ACHN (cell line): ENCODE measurements around the gene APCDD1L.
"Not testable (repeated sequence)": the region's sequence is repeated elsewhere in the genome, so short reads cannot be mapped to it uniquely, and the experiment has no call there.

Experiments used
- DNase-seq: peaks from one replicate; pipeline ENCODE4 v3.0.0-alpha.2; 2015
- in situ Hi-C: cut with HindIII; loops from 2 replicates; pipeline ENCODE4 v1.10.0; 2017; ENCODE audit warnings: low sequenced_read_pairs, low pct_ligation_motif_present, low pct_unique_long_range_greater_than_20kb

Gene APCDD1L

GRCh38 chr20:58521763-58522162 lies 6.6 kb upstream of the APCDD1L start:
- DNase-seq = no peak
- in situ Hi-C loops = no loop called here

DNA sequence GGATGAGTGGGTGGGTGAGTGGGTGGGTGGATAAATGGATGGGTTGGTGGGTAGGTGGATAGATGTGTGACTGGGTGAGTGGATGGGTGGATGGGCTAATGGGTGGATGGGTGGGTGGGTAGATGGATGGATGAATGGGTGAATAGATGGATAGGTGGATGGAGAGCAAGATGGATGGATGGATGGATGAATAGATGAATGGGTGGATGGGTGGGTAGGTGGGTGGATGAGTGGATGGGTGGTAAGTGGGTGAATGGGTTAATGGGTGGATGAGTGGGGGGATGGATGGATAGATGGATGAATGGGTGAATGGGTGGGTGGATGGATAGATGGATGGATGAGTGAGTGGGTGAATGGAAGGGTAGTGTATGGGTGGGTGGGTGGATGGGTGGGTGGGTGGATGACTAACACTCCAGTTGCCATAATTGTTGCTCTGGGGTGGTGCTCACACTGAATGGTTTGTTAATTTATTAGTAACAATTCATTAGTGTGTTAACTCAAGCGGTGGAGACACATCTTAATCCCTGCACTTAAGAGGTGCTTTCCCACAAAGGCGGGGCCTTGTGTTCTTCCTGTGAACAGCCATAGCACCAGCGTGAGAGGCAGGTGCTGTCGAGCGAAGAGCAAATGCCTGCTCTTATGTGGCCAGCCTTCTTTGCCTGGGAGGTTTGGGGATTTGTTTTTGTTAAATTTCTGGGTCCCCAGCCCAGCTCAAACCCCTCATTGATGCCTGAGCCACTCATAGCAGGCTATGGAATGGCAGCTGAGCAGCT lies 4.9 kb upstream of the APCDD1L start:
- no peak for DNase-seq
- in situ Hi-C loops = no loop called here

DNA sequence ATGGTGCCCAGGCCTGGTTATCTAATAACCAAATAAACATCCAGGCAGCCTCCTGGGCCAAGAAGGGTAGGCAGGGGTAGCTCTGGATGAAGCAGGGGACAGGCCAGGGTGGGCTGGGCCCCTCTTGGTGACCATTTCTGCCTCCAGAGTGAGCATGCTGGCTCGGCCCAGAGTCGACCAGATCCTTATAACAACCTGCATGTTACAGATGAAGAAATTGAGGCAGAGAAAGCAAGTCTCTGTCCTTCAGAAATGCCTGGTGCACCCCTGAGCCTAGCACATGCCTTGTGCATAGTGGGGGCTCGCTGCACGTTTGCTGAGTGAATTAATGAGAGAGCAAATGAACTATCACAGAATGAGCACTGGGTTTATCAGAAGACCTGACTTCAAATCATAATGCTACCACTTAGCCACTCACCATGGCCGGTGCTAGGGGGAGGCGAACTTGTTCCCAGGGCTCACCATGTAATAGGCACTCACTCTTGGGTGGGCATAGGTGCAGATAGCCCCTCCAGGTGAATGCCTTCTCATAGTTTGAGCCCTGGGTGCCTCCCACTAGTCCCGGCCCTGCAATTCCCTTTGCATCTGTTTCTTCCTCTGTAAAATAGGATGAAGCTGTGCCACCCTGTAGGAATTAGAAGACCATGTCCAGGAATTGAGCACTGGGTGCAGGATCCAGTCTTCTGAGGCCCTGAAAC lies 3.8 kb upstream of the APCDD1L start:
- DNase-seq = no peak
- in situ Hi-C loops = no loop called here

DNA sequence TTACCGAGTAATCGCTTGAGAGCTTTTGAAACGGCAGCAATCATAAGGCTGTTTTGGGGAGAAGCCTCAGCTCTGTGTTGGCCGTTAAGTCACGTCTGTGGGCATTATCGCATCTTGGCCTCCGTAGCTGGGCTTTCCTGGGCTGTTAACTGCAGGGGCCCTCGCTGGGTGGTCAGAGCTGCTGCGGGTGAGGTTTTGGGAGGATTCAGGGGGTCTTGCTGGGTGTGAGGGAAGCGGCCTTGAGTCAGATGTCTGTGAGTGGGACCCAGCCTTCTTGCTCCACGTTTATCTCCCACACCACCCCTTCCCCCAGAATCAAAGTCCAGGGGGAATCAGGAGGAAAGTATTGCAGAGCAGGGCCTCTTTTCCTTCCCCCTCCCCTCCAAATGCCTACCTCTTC lies 3.2 kb upstream of the APCDD1L start:
- in situ Hi-C loops = no loop called here
- no peak for DNase-seq

- DNase-seq = no peak
- in situ Hi-C loops = no loop called here
Measured at GRCh38 chr20:58514321-58515232, 622 bp downstream of the APCDD1L start.

- in situ Hi-C loops = no loop called here
- no peak for DNase-seq
Measured at GRCh38 chr20:58513580-58514285, 1.5 kb downstream of the APCDD1L start.

DNA sequence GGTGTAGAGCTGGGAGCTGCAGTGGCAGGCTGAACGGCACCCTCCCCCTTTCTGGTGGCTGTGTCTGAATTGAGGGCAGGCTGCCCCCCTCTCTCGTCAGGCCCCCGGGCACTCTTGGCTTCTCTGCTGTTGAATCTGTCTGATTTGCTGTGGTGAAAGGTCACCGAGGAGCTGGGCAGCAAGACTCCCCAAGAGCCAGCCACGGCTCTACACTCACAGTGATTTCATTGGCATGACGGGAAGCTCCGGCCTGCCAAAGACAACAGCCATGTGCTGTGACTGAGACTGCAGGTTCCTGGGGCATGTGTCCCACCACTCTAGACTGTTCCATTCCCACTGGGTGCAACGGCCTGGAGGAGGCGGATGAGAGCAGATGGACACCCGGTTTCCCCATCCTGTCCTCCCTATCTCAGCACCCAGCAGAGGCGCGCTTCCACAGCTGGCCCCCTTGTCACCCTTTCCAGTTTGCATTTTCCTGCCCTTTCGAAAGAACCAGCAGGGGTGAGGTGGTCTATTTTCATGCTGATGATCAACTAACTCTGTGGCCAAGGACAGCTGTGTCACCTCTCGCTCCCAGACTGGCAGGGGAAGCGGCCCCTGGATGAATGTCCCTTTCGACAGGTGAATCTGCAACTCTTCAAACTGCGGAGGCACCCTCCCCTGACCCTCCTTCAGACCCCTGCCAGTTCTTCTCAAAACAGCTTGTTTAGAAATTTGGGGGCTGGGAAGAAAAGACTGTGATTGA lies 2.2 kb downstream of the APCDD1L start:
- in situ Hi-C loops = no loop called here
- DNase-seq = no peak

DNA sequence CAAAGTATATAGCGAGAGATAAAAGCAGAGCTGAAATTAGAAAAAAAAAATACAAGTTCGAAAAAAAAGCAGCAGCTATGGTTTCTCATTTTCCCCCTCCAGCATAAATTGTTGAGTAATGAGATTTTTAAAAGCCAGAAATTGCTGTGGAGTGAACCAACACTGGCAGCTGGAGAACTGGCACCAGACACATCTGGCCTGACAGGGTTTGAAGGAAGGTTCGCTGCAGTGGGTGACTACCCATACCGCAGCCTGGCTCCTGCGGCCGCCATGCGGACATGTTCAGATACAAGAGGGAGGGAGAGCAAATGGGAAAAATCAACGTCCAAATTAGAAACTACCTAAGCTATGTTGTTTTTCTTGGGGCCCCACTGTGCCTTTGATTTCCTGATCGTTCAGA lies 3.3 kb downstream of the APCDD1L start:
- no peak for DNase-seq
- in situ Hi-C loops = no loop called here

GRCh38 chr20:58511364-58511763 lies 3.8 kb downstream of the APCDD1L start:
- in situ Hi-C loops = no loop called here
- DNase-seq = no peak

GRCh38 chr20:58510921-58511320 lies 4.3 kb downstream of the APCDD1L start:
- in situ Hi-C loops = no loop called here
- DNase-seq = no peak

DNA sequence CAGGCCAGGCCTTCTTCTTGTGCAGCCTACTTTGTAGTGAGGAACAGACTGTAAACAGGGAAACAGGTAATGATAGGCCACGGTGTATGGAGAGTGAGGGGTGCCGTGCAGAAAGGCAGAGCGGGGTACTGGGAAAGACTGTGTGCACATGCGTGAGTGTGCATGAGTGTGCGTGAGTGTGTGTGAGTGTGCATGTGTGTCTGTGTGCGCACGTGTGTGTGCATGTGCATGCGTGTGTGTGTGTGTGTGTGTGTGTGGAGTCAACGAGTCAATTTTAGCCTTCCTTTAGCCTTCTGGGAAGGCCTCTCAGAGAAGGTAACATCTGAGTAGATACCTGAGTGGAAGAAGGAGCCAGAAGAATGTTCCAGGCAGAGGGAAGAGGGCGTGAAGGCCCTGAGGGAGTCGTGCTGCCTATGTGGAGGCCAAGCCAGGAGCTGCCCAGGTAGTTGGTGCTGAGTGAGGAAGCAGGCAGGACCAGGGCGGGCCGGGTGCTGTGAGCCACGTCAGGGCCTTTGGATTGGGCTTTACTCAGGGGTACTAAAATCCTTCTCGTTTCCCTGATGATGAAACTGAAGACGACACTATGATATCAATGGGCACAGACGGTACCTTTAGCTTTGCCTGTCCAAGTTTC lies 6.3 kb downstream of the APCDD1L start:
- in situ Hi-C loops = no loop called here
- no peak for DNase-seq

DNA sequence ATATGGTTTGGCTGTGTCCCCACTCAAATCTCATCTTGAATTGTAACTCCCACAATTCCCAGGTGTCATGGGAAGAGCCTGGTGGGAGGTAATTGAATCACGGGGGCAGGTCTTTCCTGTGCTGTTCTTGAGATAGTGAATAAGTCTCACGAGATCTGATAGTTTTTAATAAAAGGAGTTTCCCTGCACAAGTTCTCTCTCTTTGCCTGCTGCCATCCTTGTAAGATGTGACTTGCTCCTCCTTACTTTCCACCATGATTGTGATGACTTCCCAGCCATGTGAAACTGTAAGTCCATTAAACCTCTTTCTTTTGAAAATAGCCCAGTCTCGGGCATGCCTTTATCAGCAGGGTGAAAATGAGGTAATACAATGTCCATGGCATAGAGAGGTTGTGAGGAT lies 8.2 kb downstream of the APCDD1L start:
- DNase-seq, in situ Hi-C loops: not testable (repeated sequence)

GRCh38 chr20:58504566-58504965 lies 10.6 kb downstream of the APCDD1L start:
- no peak for DNase-seq
- in situ Hi-C loops = no loop called here

GRCh38 chr20:58503668-58504067 lies 11.5 kb downstream of the APCDD1L start:
- in situ Hi-C loops = no loop called here
- DNase-seq = no peak

GRCh38 chr20:58500256-58500655 lies 14.9 kb downstream of the APCDD1L start:
- DNase-seq = no peak
- in situ Hi-C loops = no loop called here

DNA sequence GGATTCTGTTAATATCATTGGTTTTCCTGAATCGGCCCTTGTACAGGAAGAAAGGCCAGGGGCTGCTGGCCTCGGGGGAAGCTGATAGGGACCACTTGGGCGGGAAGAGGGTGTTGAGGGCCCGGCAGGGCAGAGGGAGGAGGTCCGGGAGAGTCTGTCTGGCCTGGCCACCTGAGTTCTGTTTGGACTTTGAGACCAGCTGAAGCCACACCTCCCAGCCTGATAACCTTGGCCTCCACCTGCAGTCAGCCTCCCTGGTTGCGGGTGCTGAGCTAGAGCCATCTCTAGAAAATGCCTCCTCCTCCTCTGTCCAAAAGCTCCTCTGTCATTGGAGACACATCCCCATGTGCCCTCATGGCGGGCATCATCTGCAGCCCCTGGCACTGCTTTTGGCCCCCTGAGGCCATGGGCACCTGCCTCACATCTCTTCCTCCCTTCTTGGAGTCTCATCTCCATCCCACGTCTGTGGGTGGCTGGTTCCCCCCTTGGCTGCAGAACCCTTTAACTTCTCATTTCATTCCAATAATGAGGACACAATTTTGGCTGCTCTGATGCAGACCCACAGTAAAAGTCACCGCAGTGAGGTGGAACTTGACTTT lies 16.6 kb downstream of the APCDD1L start:
- in situ Hi-C loops = no loop called here
- no peak for DNase-seq

- in situ Hi-C loops = no loop called here
Measured at GRCh38 chr20:58497724-58498469, 17.3 kb downstream of the APCDD1L start.

More at GRCh38 chr20:58497724-58498469, 17.3 kb downstream of the APCDD1L start:
- no peak for DNase-seq
